SIG-M5 (cell line): ENCODE results near the gene CALD1.

Experiments used
- DNase-seq: peaks from one replicate; lab custom pipeline; 2025; lab: John Stamatoyannopoulos, UW

CALD1 gene

GRCh38 chr7:134865001-134865845 is 85.8 kb downstream of the CALD1 start:
- DNase-seq: no peak

- no peak for DNase-seq
These were observed 87.2 kb downstream of the CALD1 start for GRCh38 chr7:134866617-134867016.

GRCh38 chr7:134870156-134870555 is 90.7 kb downstream of the CALD1 start:
- DNase-seq: no peak

GRCh38 chr7:134870781-134871180 is 91.3 kb downstream of the CALD1 start:
- DNase-seq: no peak

- DNase-seq: no peak
These were observed 93.8 kb downstream of the CALD1 start for GRCh38 chr7:134873253-134873652.

GRCh38 chr7:134874407-134874806 is 95.0 kb downstream of the CALD1 start:
- no peak for DNase-seq

- DNase-seq: no peak
These were observed 96.4 kb downstream of the CALD1 start for GRCh38 chr7:134875867-134876266.

GRCh38 chr7:134878746-134879357 is 99.4 kb downstream of the CALD1 start:
- DNase-seq: no peak

GRCh38 chr7:134879815-134880475 is 100.5 kb downstream of the CALD1 start:
- no peak for DNase-seq

- DNase-seq: no peak
These were observed 103.0 kb downstream of the CALD1 start for GRCh38 chr7:134882481-134882880.

- peak; percentile 15 for DNase-seq
These were observed 106.5 kb downstream of the CALD1 start for GRCh38 chr7:134885967-134886352.

GRCh38 chr7:134886353-134887057 is 107.1 kb downstream of the CALD1 start:
- no peak for DNase-seq

GRCh38 chr7:134887523-134887922 is 108.1 kb downstream of the CALD1 start:
- DNase-seq: no peak

GRCh38 chr7:134888141-134888740 is 108.8 kb downstream of the CALD1 start:
- no peak for DNase-seq

- DNase-seq: no peak
These were observed 111.1 kb downstream of the CALD1 start for GRCh38 chr7:134890246-134891240.

- DNase-seq: no peak
These were observed 111.8 kb downstream of the CALD1 start for GRCh38 chr7:134891262-134891695.

- DNase-seq: no peak
These were observed 112.6 kb downstream of the CALD1 start for GRCh38 chr7:134891696-134892678.

- no peak for DNase-seq
These were observed 113.5 kb downstream of the CALD1 start for GRCh38 chr7:134892963-134893362.

- DNase-seq: no peak
These were observed 114.5 kb downstream of the CALD1 start for GRCh38 chr7:134893920-134894319.
